DMS153 treated with DMSO at 0.1 percent for 48 hours (cell line): ENCODE results near the gene CACNA1G.

Experiments
- DNase-seq: peaks from one replicate; lab custom pipeline; 2025; ENCODE audit not compliant: unreplicated experiment; lab: John Stamatoyannopoulos, UW

The CACNA1G gene

DNA sequence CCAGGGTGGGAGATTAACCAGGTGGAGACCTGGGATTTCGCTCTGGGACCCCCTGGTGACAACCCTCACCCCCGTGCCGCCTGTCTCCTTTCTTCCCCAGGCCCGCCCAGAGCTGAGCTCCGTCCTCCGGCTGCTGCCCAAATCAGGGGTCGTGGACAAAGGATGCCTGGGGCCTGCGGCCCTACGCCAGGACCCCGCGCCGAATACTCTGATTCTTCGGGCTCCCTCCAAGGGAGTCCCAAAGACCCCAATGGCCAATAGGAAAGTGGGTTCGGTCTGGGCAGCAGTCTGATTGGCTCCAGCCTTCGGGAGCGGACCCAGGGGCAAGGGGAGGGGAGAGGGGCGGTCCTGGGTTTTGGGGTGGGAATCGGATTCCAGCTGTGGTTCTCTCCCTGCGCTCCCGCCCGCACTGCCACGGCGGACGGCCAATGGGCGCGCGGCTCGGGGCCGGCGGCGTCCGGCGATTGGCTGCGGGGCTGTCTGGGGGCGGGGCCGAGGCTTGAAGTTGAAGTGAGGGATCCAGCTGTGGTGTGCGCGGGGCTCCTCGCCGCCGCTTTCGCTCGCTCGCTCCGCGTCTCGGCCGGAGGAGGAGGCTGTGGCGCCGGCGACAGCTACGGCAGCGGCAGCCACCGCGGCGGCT lies at the start of gene CACNA1G:
Gene CACNA1G, plus strand, starts transcription at position 531 of the 640 bp plus-strand sequence. CDS start 745 bp downstream, outside the sequence.
- DNase-seq: peak; percentile 51

DNA sequence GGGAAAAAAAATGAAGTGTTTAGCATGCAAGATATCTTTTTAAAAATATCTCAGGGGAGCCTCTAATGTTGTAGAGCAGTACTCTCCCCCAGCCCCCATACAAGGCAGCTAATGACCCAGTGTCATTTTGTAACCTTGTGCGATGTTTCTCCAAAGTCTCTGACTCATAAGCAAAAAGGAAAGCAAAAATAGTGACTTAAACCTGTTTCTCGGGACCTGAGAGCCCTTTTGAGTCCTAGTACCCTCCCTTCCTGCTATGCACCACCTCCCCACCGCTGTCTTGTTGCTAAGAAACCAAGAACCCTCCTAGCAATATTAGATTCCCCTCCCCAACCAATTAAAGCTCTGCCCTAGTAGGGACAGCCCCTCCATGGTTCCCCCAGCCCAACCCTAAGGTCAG lies 49.5 kb upstream of the CACNA1G start:
- no peak for DNase-seq

DNA sequence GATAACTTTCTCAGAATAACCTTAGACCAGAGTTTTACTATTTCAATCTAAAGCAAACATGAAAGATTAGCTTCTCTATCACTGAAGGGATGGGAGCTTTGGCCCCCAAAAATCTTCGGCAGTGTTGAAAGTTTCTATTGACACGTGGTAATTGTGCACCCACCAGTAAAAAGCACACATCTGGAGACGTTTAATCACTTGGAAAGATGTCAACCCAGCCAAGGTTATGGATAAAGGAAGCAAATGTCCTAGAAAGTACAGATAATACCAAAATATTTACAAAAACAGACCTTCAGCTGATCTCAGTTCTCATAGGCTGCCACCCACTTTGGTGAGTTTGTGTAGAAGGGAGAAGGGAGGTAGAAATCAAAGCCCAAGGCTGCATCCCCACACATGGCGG lies 47.0 kb upstream of the CACNA1G start:
- DNase-seq: no peak

DNA sequence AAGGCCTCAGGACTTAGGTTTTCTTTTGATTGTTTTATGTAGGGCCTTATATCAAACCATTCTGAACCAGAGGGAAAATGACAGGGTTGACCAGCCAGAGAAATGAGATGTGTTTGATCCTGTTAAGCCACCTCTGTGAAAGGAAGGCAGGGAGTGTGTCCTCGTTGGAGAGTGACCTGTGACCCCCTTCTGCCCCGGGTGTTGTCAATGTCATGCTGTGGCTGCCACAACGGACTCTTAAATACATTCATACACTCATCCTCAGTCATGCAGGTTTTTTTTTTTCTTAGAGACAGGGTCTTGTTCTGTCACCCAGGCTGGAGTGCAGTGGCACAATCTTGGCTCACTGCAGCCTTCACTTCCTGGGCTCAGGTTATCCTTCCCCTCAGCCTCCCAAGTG lies 46.1 kb upstream of the CACNA1G start:
- DNase-seq: no peak

DNA sequence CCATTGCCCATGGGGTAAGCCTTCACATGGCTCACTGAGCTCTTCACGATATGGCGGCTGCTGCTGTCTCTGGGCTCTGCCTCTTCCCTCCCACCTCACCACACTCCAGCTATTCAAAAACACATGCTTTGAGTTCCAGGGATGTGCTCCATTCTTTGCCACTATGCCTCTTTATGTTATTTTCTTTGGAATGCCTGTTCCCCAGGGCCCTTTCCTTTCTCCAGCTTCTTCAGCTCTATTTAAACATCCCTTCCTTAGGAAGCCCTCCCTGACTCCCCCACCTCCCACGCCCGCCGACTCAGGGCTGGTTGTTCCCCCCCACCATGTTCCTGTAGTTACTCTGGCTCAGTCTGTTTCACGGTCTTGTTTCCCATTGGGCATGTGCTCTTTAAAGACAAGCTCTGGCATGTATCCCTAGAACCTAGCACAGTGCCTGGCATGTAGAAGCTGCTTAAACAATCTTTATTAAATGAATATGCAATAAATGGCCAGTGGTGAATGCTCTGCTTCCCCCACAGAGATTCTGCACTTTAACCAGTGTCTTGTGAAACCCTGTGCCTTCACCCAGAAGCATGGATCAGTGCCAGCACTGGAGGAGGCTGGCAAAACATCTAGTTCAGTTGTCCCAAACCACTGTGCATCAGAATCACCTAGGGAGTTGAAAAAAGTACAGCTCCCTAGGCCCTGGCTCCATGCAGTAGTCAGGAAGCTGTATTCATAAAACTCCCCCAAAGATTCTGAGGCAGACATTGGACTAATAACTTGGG lies 45.4 kb upstream of the CACNA1G start:
- DNase-seq: no peak

DNA sequence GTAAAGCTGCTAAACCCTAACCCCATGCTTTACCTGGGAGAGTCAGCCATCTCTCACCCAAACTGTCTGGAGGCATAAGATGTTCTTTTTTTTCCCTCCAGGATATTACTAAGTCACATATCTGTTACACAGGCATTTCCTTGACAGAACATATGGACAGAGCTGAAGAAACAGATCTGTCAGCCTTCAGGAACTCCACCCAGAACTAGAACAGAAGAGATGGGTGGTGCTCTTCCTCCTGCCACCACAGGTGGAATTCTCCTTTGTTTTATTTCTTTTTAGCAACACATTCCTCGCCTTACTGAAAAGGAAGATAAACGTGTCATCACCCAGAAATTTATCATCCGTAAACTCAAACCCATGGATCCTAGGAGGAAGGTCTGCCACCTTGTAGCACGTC lies 43.5 kb upstream of the CACNA1G start:
- no peak for DNase-seq

GRCh38 chr17:50517504-50518383 lies 42.8 kb upstream of the CACNA1G start:
- DNase-seq: no peak

DNA sequence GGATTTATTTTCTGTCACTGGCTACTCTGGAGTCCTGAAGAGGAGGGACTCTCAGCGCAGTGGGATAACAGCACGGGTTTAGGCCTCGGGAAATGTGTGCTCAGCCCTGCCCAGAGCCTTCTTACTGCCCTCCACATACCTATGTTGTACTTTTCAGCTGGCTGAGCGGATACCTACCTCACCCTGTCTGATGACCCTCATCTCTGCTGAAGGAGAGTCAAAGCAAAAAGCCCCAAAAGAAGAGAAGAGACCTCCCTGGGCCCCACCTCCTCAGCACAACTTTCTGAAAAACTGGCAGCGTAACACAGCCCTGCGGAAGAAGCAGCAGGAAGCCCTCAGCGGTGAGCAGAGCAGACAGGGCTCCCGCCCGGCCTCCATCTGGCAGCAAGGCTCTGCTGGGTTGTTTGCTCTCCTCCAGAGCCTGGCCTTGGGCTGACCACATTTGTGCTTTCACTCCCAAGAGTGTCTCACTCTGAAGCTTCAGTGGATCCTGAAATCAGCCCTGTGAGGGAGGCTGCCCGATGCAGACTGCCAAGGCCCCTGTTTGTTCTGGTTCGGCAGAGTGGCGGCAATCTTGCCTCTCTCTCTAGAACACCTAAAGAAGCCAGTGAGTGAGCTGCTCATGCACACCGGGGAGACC lies 42.0 kb upstream of the CACNA1G start:
- no peak for DNase-seq

GRCh38 chr17:50519141-50519834 lies 41.2 kb upstream of the CACNA1G start:
- no peak for DNase-seq

GRCh38 chr17:50520483-50520882 lies 40.0 kb upstream of the CACNA1G start:
- DNase-seq: no peak

- DNase-seq: no peak
Observed at GRCh38 chr17:50521514-50521913, 39.0 kb upstream of the CACNA1G start.

- DNase-seq: no peak
Observed at GRCh38 chr17:50522766-50523165, 37.7 kb upstream of the CACNA1G start.

- DNase-seq: no peak
Observed at GRCh38 chr17:50523208-50523607, 37.3 kb upstream of the CACNA1G start.

GRCh38 chr17:50524838-50525237 lies 35.7 kb upstream of the CACNA1G start:
- no peak for DNase-seq

GRCh38 chr17:50527155-50527762 lies 33.3 kb upstream of the CACNA1G start:
- no peak for DNase-seq

DNA sequence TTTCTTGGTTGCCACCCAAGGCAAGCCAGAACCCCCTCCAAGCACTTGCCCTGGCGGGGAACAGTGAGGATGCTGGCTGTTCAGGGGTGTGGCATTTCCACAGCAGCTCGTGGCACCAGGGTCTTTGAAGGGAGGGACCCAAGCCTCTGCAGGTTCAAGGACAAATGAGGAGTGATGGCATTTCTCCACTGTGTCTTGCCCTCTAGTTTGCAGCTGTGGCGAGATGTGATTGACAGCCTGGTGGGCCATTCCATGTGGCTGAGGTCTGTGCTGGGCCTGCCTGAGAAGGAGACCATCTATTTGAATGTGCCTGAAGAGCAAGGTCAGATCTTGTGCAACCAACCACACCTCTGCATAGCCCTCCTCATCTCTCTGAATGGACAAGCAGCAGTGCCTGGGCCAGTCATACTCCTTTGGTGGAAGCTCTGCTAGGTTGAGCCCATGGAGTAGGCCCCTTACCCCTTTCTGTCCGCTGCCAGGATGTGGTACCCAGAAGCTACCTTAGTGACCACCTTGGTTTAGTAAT lies 32.5 kb upstream of the CACNA1G start:
- no peak for DNase-seq

GRCh38 chr17:50529849-50530248 lies 30.7 kb upstream of the CACNA1G start:
- DNase-seq: no peak

GRCh38 chr17:50531428-50532025 lies 29.0 kb upstream of the CACNA1G start:
- no peak for DNase-seq

DNA sequence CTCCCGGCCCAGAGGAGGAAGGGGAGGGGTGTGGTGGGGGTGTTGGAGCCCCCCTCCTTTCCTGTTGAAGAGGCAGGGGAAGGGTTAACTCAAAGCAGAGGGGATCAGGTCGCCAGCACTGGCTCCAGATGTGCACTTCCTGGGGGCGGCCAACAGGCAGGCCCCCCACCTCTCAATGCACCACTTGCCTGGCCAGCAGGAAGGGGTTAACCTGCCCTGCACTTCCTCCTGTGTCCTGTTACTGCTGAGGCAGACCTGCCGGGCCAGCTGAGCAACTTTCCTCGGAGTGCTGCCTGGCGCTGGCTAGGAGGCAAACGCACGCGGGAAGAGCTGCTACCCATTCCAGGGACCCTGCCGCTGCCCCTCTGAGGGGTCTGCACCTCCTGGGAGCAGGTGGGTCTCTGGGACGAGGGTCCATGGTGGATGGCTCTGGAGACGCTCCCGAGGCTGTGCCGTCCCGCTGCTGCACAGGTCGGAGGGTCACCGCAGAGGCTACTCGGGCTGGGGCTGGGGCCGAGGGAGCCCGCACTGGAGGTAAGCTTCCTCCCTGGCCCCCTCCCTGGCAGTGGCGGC lies 28.0 kb upstream of the CACNA1G start, which contains the start of gene EPN3:
Gene EPN3, plus strand, starts transcription at position 284 of the 573 bp plus-strand sequence. CDS start 3,822 bp downstream, outside the sequence.
- peak; percentile 16 for DNase-seq
